ENCODE measurements around the gene VAPA. TPM values are rescaled to one million over a fixed set of nuclear protein-coding genes. Genes with fewer than 3 reads are reported as not detected.
"Not testable (repeated sequence)": the region's sequence is repeated elsewhere in the genome, so short reads cannot be mapped to it uniquely, and the experiment has no call there.

Gene VAPA
- total RNA-seq, 1 donor from 2014 or later, result 130 TPM

DNA sequence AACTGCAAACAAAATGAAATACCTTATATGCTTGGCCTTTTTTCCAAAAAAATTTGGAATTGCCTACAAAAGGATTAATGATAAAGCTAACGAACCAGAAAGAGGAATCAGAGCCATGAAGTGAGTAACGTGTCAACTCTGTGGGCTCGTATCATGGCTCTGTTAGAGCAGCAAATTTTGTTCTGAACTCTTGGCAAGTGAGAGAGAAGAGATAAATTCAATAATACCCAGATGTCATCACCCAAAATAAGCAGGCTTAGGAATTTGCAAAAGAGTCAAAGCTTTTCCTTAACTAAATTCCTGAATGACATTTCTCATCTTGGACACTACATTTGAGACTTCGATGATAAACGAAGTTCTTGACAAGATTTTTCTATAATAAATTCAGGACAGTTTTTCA is 23.6 kb upstream of the VAPA start:
- Mint-ChIP-seq H3K9me3 (peaks cover 3% of the 10 kb centered on the region), H3K4me1 (no peaks in the 10 kb centered on the region), H3K36me3 (no peaks in the 10 kb centered on the region), H3K4me3 (no peak overlapping the region), H3K27ac (no peak overlapping the region), H3K27me3 (ENCODE audit: low read depth) (peaks cover 5% of the 10 kb centered on the region)
- no peak for DNase-seq (ENCODE audit: low spot score in 2 of 2, unreplicated experiment in 2 of 2)
- TF ChIP-seq, protein P1, sequence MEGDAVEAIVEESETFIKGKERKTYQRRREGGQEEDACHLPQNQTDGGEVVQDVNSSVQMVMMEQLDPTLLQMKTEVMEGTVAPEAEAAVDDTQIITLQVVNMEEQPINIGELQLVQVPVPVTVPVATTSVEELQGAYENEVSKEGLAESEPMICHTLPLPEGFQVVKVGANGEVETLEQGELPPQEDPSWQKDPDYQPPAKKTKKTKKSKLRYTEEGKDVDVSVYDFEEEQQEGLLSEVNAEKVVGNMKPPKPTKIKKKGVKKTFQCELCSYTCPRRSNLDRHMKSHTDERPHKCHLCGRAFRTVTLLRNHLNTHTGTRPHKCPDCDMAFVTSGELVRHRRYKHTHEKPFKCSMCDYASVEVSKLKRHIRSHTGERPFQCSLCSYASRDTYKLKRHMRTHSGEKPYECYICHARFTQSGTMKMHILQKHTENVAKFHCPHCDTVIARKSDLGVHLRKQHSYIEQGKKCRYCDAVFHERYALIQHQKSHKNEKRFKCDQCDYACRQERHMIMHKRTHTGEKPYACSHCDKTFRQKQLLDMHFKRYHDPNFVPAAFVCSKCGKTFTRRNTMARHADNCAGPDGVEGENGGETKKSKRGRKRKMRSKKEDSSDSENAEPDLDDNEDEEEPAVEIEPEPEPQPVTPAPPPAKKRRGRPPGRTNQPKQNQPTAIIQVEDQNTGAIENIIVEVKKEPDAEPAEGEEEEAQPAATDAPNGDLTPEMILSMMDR (IDR thresholded peaks at IDR 0.05; ENCODE audit: unreplicated experiment), result no peak

DNA sequence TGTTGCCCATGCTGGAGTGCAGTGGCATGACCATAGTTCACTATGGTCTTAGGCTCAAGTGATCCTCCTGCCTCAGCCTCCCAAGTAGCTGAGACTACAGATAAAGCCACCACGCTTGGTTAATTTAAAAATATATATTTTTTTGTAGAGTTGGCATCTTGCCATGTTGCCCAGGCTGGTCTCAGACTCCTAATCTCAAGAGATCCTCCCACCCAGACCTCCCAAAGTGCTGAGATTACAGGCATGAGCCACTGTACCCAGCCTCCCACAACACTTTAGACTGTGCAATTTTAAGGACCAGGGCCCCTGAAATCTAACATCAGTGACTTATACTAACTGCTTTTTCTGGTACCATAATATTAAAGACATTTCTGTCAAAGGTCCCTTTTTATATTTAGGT is 22.9 kb upstream of the VAPA start:
- Mint-ChIP-seq H3K27ac (no peak overlapping the region), H3K4me3 (no peak overlapping the region), H3K36me3 (no peaks in the 10 kb centered on the region), H3K9me3 (peaks cover 3% of the 10 kb centered on the region), H3K27me3 (ENCODE audit: low read depth) (peaks cover 1% of the 10 kb centered on the region), H3K4me1 (no peaks in the 10 kb centered on the region)
- TF ChIP-seq, protein P1 (IDR thresholded peaks at IDR 0.05; ENCODE audit: unreplicated experiment), result no peak
- DNase-seq (ENCODE audit: low spot score in 2 of 2, unreplicated experiment in 2 of 2), result no peak

DNA sequence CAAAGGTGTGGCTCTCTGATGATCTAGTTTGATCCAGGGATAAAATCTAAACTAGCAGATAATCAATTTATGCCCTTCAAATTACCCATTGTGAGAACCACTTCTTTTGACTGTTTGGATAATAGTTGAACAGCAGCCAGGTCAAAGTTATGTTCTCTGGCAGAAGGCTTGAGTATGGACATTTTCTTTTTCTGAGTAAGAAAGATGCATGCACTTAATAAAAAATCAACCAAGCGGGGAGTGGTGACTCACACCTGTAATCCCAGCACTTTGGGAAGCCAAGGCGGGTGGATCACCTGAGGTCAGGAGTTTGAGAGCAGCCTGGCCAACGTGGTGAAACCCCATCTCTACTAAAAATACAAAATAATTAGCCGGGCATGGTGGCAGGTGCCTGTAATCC is 22.3 kb upstream of the VAPA start:
- not testable (repeated sequence) for H3K36me3 Mint-ChIP-seq; DNase-seq (ENCODE audit: low spot score in 2 of 2, unreplicated experiment in 2 of 2); H3K9me3 Mint-ChIP-seq; H3K27me3 Mint-ChIP-seq (ENCODE audit: low read depth); H3K4me3 Mint-ChIP-seq; H3K27ac Mint-ChIP-seq; H3K4me1 Mint-ChIP-seq

DNA sequence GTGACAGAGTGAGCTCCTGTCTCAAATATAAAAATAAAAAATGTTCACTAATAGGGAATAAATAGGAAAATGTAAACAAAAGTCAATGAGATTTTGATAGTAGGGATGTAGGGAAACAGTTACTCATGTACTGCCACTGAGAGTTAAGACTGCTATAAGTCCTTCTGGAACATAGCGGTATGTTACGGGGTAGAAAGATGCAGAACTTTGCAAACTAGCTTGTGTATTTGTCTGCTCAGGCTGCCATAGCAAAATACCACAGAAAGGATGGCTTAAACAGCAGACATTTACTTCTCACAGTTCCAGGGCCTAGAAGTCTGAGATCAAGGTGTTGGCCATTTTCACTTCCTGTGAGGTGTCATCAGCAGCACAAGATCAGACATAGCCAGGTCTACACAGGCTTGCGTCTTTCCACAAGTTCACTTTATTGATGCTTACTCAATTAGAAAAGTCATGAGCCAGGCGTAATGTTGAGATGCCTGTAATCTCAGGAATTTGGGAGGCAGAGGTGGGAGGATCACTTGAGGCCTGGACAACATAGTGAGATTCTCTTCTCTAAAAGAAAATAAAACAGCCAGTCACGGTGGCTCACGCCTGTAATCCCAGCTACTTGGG is 19.3 kb upstream of the VAPA start:
- DNase-seq (ENCODE audit: low spot score in 2 of 2, unreplicated experiment in 2 of 2), result no peak
- H3K36me3 Mint-ChIP-seq, result no peaks in the 10 kb centered on the region
- TF ChIP-seq, protein P1 (IDR thresholded peaks at IDR 0.05; ENCODE audit: unreplicated experiment), result no peak
- H3K27ac Mint-ChIP-seq, result no peak overlapping the region
- H3K9me3 Mint-ChIP-seq, result no peaks in the 10 kb centered on the region
- H3K27me3 Mint-ChIP-seq (ENCODE audit: low read depth), result no peaks in the 10 kb centered on the region
- H3K4me1 Mint-ChIP-seq, result peaks cover 8% of the 10 kb centered on the region
- H3K4me3 Mint-ChIP-seq, result no peak overlapping the region

DNA sequence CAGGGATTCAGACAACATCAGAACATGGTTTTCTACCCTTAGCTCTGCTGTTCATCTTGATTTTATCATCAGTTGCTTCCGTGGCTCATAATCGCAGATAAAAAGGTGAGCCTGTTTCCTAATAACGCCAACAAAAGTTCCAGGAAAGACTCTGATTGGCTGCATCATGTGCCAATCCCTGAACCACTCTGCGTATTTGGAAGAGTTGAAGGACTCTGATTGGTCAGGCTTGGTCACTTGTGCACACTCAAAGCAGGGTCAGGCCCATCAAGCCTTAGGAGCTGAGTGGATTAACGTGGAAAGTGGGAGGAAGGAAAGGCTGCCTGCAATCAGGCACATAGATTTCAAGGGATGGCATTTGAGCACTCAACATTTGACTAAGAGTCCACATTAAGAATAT is 16.7 kb upstream of the VAPA start:
- DNase-seq (ENCODE audit: low spot score in 2 of 2, unreplicated experiment in 2 of 2), result no peak
- Mint-ChIP-seq H3K4me3 (no peak overlapping the region), H3K9me3 (no peaks in the 10 kb centered on the region), H3K4me1 (peaks cover 10% of the 10 kb centered on the region), H3K27me3 (ENCODE audit: low read depth) (no peaks in the 10 kb centered on the region), H3K36me3 (no peaks in the 10 kb centered on the region), H3K27ac (no peak overlapping the region)
- TF ChIP-seq, protein P1 (IDR thresholded peaks at IDR 0.05; ENCODE audit: unreplicated experiment), result no peak

DNA sequence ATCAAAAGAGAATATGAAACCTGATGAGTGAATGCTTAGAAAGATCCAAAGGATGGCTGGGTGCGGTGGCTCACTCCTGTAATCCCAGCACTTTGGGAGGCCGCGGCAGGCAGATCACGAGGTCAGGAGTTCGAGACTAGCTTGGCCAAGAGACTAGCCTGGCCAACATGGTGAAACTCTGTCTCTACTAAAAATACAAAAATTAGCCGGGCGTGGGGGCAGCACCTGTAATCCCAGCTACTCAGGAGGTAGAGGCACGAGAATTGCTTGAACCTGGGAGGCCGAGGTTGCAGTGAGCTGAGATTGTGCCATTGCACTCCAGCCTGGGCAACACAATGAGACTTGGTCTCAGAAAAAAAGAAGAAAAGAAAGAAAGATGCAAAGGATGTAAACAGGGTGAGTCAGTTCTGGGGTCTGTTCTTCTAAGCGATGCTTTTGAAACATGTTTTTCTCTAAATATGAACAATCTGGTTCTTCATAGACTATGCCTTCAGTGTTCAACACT is 16.0 kb upstream of the VAPA start:
- H3K4me3 Mint-ChIP-seq; H3K36me3 Mint-ChIP-seq; H3K4me1 Mint-ChIP-seq; DNase-seq (ENCODE audit: low spot score in 2 of 2, unreplicated experiment in 2 of 2); H3K27me3 Mint-ChIP-seq (ENCODE audit: low read depth); H3K9me3 Mint-ChIP-seq; H3K27ac Mint-ChIP-seq: not testable (repeated sequence)

Measured in mesothelial cell of epicardium (in vitro differentiated cells).